GM18511 (cell line): ENCODE results near the gene CABLES1.

Experiments used
- ATAC-seq: cut with Tn5 transposase; IDR thresholded peaks from one replicate; pipeline ENCODE4 v1.9.1; 2021; ENCODE audit warnings: mild to moderate bottlenecking, moderate library complexity; ENCODE audit not compliant: unreplicated experiment

CABLES1 gene

GRCh38 chr18:23189768-23190661, 54.7 kb downstream of the CABLES1 start:
- no peak for ATAC-seq

GRCh38 chr18:23191232-23191631, 55.9 kb downstream of the CABLES1 start:
- ATAC-seq: no peak

- no peak for ATAC-seq
Observed at GRCh38 chr18:23193742-23194141, 58.5 kb downstream of the CABLES1 start.

- ATAC-seq: no peak
Observed at GRCh38 chr18:23194155-23194996, 59.1 kb downstream of the CABLES1 start.

- no peak for ATAC-seq
Observed at GRCh38 chr18:23194997-23195957, 60.0 kb downstream of the CABLES1 start.

GRCh38 chr18:23196119-23197007, 61.1 kb downstream of the CABLES1 start:
- no peak for ATAC-seq

GRCh38 chr18:23198217-23198845, 63.0 kb downstream of the CABLES1 start:
- no peak for ATAC-seq

- ATAC-seq: no peak
Observed at GRCh38 chr18:23200756-23201155, 65.5 kb downstream of the CABLES1 start.

- ATAC-seq: no peak
Observed at GRCh38 chr18:23201741-23202140, 66.5 kb downstream of the CABLES1 start.

- no peak for ATAC-seq
Observed at GRCh38 chr18:23203891-23204432, 68.7 kb downstream of the CABLES1 start.

GRCh38 chr18:23204589-23205235, 69.4 kb downstream of the CABLES1 start:
- ATAC-seq: no peak

- ATAC-seq: no peak
Observed at GRCh38 chr18:23205980-23206379, 70.7 kb downstream of the CABLES1 start.

- ATAC-seq: no peak
Observed at GRCh38 chr18:23207191-23207955, 72.1 kb downstream of the CABLES1 start.

GRCh38 chr18:23207994-23208393, 72.7 kb downstream of the CABLES1 start:
- ATAC-seq: no peak

GRCh38 chr18:23208600-23208999, 73.3 kb downstream of the CABLES1 start:
- no peak for ATAC-seq

GRCh38 chr18:23209031-23209430, 73.7 kb downstream of the CABLES1 start:
- no peak for ATAC-seq

- ATAC-seq: no peak
Observed at GRCh38 chr18:23209796-23210195, 74.5 kb downstream of the CABLES1 start.

- ATAC-seq: no peak
Observed at GRCh38 chr18:23210526-23210925, 75.2 kb downstream of the CABLES1 start.
